Fibroblast of peridontal ligament (primary cell): ENCODE measurements around the gene ANKS1B.
"Not testable (repeated sequence)": the region's sequence is repeated elsewhere in the genome, so short reads cannot be mapped to it uniquely, and the experiment has no call there.

Source experiments
- DNase-seq: peaks from one replicate; pipeline ENCODE4 v3.0.0-alpha.2; 2010; ENCODE audit errors: extremely low read depth

The ANKS1B gene

GRCh38 chr12:99706736-99707473 lies 277.8 kb downstream of the ANKS1B start:
- DNase-seq = no peak

GRCh38 chr12:99704458-99704857 lies 280.3 kb downstream of the ANKS1B start:
- no peak for DNase-seq

DNA sequence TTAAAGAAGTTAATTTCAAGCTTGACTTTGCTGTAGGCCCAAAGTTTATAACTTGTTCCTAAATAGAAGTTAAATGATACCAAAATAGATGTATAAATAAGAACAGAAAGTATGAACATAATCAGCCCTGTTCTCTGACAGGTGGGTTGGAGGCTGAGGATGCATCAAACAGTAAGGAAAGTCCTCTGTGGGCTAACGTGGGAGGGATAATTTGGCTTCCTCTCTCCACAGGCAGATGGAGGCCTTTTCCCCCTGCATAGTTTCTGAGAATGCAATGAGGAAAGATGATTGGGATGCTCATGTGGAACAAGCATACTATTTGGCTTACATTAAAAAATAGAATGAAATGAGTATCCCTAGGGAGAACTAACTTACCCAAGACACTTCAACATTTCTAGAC lies 280.7 kb downstream of the ANKS1B start:
- DNase-seq = no peak

DNA sequence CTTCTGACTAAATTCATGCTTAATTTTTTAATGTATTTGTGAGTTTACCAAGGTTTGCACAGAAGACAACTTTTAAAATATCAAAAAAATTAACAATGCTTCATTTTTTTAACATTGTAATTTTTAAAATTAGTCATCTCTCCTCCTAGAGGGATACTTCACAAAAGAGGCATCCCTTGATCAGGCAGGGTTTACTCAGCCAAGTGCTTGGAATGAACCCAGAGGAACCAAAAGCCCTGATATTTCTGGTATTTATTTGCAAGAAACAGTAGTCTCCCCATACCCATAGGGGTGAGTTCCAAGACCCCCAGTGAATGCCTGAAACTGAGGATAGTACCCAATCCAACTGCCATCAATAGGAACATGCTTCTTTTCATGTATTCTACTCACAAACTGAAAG lies 284.7 kb downstream of the ANKS1B start:
- no peak for DNase-seq

- no peak for DNase-seq
Measured at GRCh38 chr12:99695050-99695449, 289.7 kb downstream of the ANKS1B start.

- DNase-seq = no peak
Measured at GRCh38 chr12:99686142-99686541, 298.6 kb downstream of the ANKS1B start.

- DNase-seq = no peak
Measured at GRCh38 chr12:99680276-99680675, 304.5 kb downstream of the ANKS1B start.

- DNase-seq = no peak
Measured at GRCh38 chr12:99670635-99671034, 314.1 kb downstream of the ANKS1B start.

- DNase-seq = peak; percentile 1
Measured at GRCh38 chr12:99658671-99659349, 325.9 kb downstream of the ANKS1B start.

- no peak for DNase-seq
Measured at GRCh38 chr12:99649551-99649950, 335.2 kb downstream of the ANKS1B start.

- DNase-seq = no peak
Measured at GRCh38 chr12:99648183-99648582, 336.6 kb downstream of the ANKS1B start.

DNA sequence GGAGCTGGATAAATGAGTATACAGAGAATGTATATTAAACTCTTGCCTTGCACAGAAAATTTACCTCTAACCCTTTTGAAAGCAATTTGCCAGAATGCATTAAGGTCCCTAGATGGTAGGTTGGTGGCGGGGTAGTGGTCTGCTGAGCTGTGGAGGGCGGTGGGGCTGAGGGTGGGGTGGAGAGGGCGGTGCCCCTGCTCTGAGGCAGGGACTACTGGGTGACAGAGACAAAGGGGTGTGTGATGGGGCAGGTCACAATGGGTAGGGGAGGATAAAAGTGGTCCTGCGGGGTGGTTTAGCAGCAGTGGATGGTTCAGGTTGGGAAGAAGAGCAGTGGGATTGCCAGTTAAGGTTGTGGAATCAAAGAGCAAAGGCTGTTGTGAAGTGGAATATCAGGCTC lies 337.3 kb downstream of the ANKS1B start, which contains the start of gene GARIN6:
Gene GARIN6 (plus strand): TSS at position 301 of the 400 bp plus-strand sequence. CDS start 422 bp downstream, outside the sequence.
- DNase-seq = no peak

- DNase-seq = no peak
Measured at GRCh38 chr12:99644629-99645028, 340.1 kb downstream of the ANKS1B start.

DNA sequence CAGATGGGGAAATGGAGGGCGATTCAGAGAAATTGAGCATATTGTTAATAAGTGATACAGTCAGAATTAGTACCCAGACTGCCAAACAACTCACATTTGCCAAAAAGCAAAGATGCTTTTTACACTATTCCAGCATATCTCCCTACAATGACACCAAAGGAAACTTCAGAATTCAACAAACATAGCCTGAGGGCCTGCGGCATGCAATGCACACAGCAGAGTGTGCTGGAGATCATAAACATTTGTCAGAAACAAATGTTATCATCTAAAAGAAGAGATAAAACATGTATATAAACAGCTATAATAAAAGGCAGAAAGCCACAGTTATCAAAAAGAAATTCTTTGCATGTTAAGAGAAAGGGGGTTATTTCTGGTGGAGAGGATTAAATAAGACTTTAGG lies 357.3 kb downstream of the ANKS1B start:
- no peak for DNase-seq

- DNase-seq = not testable (repeated sequence)
Measured at GRCh38 chr12:99624591-99624990, 360.1 kb downstream of the ANKS1B start.

- no peak for DNase-seq
Measured at GRCh38 chr12:99620159-99620479, 364.6 kb downstream of the ANKS1B start.

- DNase-seq = peak; percentile 8
Measured at GRCh38 chr12:99619389-99620158, 365.2 kb downstream of the ANKS1B start.

- no peak for DNase-seq
Measured at GRCh38 chr12:99618657-99619056, 366.1 kb downstream of the ANKS1B start.

GRCh38 chr12:99611599-99611998 lies 373.1 kb downstream of the ANKS1B start:
- DNase-seq = no peak

DNA sequence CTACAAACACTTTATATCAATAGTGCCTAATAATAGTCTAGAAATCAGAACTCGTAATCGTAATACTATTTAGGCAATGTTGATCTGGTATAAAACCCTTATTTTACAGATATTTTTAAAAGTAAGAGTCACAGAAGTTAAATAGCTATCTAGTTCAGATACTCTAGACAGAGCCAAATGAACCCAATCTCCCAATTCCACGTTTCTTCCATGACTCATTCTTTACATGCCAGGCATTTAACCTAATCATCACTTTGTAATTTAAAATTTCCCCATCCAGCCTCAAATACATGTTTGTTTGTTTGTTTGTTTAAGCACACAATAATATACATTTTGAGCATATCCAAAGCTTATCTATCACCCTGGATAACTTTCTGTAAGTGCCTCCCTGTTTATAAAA lies 373.6 kb downstream of the ANKS1B start:
- DNase-seq = no peak

DNA sequence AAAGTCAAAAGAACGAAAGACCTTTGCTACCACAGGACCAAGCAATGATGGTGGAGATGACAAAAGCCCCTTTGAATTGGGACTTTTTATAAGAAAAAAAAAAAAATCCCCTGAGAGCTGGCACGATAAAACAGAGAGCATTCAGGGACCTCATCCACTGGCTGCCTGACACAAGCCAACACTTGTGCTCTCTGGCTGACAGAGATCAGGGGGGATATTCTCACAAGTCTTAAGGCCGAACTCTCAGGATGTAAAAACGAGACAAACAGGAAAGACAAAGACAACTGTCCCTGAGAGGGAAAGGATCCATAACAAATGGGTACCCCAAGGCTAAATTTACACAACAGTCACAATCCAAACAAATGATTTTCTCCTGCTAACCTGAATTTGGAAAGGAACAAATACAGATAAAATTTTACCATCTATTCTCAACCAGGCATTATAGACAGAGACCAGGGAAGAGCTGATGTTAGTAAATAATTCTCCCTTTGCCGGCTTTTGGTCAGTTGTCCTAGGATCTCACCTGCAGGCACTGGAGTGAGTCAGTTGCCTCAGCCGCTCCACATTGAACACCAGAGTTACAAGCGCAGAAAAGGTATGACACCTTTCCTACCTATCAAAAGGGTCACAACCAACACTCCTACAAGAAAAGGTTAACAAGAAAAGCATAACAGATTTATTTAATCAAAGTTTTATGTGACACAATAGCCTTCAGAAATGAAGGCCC lies 375.1 kb downstream of the ANKS1B start:
- no peak for DNase-seq

DNA sequence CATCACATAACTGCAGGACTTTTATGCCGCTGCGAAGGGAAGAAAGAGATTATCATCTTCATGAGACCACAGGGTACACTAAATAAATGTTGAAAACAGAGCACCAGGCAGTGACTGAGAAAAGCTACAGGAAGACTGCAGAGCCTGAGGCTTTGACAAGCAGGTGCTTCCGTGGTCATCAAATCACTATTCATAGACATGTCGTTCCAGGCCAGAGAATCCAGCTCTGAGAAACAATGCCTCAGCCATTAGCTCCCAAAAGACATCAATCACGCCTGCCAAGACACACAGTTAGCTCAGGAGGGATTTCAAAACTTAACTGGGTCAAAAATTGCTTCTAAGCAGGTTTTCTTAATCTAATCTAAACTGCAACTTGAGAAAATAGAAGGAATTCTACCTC lies 384.3 kb downstream of the ANKS1B start:
- no peak for DNase-seq
